ENCODE results near the gene ZMAT5.

The ZMAT5 gene

GRCh38 chr22:29799217-29799680, 32.4 kb upstream of the ZMAT5 start:
- TF ChIP-seq CTCF (conservative IDR thresholded peaks at IDR 0.05; ENCODE audit: low read length) = peak; percentile 44
- DNase-seq (ENCODE audit: low read depth) = peak; percentile 99
- H3K4me3 ChIP-seq (ENCODE audit: low read length) = peak overlapping the region; percentile 36

- no peak for DNase-seq (ENCODE audit: low read depth)
- TF ChIP-seq CTCF (conservative IDR thresholded peaks at IDR 0.05; ENCODE audit: low read length) = no peak
- H3K4me3 ChIP-seq (ENCODE audit: low read length) = peak overlapping the region; percentile 36
Measured at GRCh38 chr22:29798801-29799200, 32.0 kb upstream of the ZMAT5 start.

GRCh38 chr22:29798318-29798717, 31.5 kb upstream of the ZMAT5 start:
- no peak for TF ChIP-seq CTCF (conservative IDR thresholded peaks at IDR 0.05; ENCODE audit: low read length)
- peak; percentile 20 for DNase-seq (ENCODE audit: low read depth)
- H3K4me3 ChIP-seq (ENCODE audit: low read length) = no peak overlapping the region

GRCh38 chr22:29797351-29797750, 30.5 kb upstream of the ZMAT5 start:
- no peak for TF ChIP-seq CTCF (conservative IDR thresholded peaks at IDR 0.05; ENCODE audit: low read length)
- no peak for DNase-seq (ENCODE audit: low read depth)
- H3K4me3 ChIP-seq (ENCODE audit: low read length) = no peak overlapping the region

- DNase-seq (ENCODE audit: low read depth) = no peak
- no peak overlapping the region for H3K4me3 ChIP-seq (ENCODE audit: low read length)
- TF ChIP-seq CTCF (conservative IDR thresholded peaks at IDR 0.05; ENCODE audit: low read length) = no peak
Measured at GRCh38 chr22:29795663-29796062, 28.9 kb upstream of the ZMAT5 start.

GRCh38 chr22:29793396-29793795, 26.6 kb upstream of the ZMAT5 start:
- no peak for TF ChIP-seq CTCF (conservative IDR thresholded peaks at IDR 0.05; ENCODE audit: low read length)
- H3K4me3 ChIP-seq (ENCODE audit: low read length) = no peak overlapping the region
- DNase-seq (ENCODE audit: low read depth) = no peak

- H3K4me3 ChIP-seq (ENCODE audit: low read length) = no peak overlapping the region
- TF ChIP-seq CTCF (conservative IDR thresholded peaks at IDR 0.05; ENCODE audit: low read length) = no peak
- DNase-seq (ENCODE audit: low read depth) = no peak
Measured at GRCh38 chr22:29790061-29790460, 23.3 kb upstream of the ZMAT5 start.
